ENCODE data around the gene SORCS2.

DNA sequence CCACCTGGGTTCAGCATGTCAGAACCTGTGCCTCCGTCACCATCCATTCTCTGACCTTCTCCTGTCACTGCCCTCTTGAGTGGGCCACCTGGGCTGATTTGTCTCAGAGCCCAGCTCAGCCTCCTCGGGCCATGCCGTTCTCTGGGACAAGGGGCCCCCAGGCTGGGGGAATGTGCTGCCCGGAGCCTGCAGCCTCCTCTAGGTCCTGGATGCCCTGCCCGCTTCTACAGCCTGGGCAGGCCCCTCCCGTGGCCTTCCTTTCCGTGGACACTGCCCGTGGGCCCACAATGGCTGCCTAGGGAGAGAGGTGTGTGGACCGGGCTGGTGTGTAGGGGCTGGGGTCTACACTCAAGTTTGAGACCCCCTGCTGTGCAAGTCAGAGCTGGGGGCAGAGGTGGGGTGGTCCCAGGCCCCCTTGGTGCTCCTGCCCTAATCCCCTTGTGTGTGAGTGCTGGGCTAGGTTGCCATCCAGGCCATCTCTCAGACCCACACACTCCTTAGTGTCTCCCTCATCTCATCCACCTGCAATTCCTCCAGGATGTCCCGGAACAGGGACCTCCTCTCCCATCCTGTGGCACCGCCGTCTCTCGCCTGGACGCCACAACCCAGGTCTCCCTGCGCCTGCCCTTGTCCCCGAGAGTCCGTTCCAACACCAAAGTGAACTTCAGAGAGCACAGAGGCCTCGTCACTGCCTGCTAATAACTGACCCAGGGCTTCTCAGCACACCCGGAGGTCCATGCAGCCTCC, 230.0 kb downstream of the SORCS2 start:
- TF ChIP-seq, protein P1, sequence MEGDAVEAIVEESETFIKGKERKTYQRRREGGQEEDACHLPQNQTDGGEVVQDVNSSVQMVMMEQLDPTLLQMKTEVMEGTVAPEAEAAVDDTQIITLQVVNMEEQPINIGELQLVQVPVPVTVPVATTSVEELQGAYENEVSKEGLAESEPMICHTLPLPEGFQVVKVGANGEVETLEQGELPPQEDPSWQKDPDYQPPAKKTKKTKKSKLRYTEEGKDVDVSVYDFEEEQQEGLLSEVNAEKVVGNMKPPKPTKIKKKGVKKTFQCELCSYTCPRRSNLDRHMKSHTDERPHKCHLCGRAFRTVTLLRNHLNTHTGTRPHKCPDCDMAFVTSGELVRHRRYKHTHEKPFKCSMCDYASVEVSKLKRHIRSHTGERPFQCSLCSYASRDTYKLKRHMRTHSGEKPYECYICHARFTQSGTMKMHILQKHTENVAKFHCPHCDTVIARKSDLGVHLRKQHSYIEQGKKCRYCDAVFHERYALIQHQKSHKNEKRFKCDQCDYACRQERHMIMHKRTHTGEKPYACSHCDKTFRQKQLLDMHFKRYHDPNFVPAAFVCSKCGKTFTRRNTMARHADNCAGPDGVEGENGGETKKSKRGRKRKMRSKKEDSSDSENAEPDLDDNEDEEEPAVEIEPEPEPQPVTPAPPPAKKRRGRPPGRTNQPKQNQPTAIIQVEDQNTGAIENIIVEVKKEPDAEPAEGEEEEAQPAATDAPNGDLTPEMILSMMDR (IDR thresholded peaks at IDR 0.05; ENCODE audit: borderline replicate concordance, extremely low read depth, low read length, poor library complexity, severe bottlenecking): no peak
- TF ChIP-seq EZH2 (IDR thresholded peaks at IDR 0.05; ENCODE audit: borderline replicate concordance, low read depth, low read length, severe bottlenecking): no peak
